SK-N-SH (cell line): ENCODE measurements around the gene FBXW10. TPM values are rescaled to one million over a fixed set of nuclear protein-coding genes. Genes with fewer than 3 reads are reported as not detected.
"Not testable (repeated sequence)": the region's sequence is repeated elsewhere in the genome, so short reads cannot be mapped to it uniquely, and the experiment has no call there.

Experiments used
- CTCF ChIA-PET: fragments of 300-600, 350-600 bp; formaldehyde crosslinking; extraction: SDS; loops from one replicate; lab custom pipeline; 2021; lab: Yijun Ruan, JAX
- POLR2A ChIA-PET: fragments of 350-600 bp; sonication (Branson Sonifier 250); formaldehyde crosslinking; extraction: SDS; loops from one replicate; lab custom pipeline; 2020; ENCODE audit warnings: antibody characterized with exemption, inconsistent platforms; lab: Yijun Ruan, JAX
- DNase-seq: peaks from one replicate; pipeline ENCODE4 v3.0.0; 2012
- H2AFZ ChIP-seq: fragments of 200-600 bp; sonication (generic); 2 replicates; pipeline ENCODE4 v1.8.1; 2016; ENCODE audit warnings: antibody characterized with exemption, mild to moderate bottlenecking, low read depth
- H3F3A ChIP-seq: fragments of 200-600 bp; sonication (generic); replicated peaks from 2 replicates; pipeline ENCODE3; 2016; ENCODE audit warnings: antibody characterized with exemption, mild to moderate bottlenecking; ENCODE audit not compliant: insufficient read depth
- H3K27ac ChIP-seq, 2 experiments: fragments of 200-500 bp in 1 of 2; fragments of 200-600 bp in 1 of 2; sonication (Bioruptor generic) in 1 of 2; sonication (generic), shearing (Covaris generic) in 1 of 2; 2 replicates each; pipeline versions ENCODE4 v1.5.1 to v1.6.1; 2014 to 2016; ENCODE audit warnings: low read depth in 2 of 2, inconsistent platforms in 1 of 2, low read length in 1 of 2, mild to moderate bottlenecking in 1 of 2, mixed read lengths in 1 of 2
- H3K27me3 ChIP-seq: fragments of 200-600 bp; sonication (generic), shearing (Covaris generic); 2 replicates; pipeline ENCODE4 v1.6.1; 2016; ENCODE audit warnings: mixed run types; ENCODE audit not compliant: insufficient read depth
- H3K36me3 ChIP-seq, 2 experiments: fragments of 200-500 bp in 1 of 2; fragments of 200-600 bp in 1 of 2; sonication (Bioruptor generic) in 1 of 2; sonication (generic) in 1 of 2; replicated peaks in 1 of 2; 2 replicates each; pipeline versions ENCODE3 to v1.5.1; 2014 to 2016; ENCODE audit warnings: low read length in 1 of 2, mild to moderate bottlenecking in 1 of 2; ENCODE audit not compliant: insufficient read depth in 2 of 2, control insufficient read depth in 1 of 2
- H3K4me1 ChIP-seq, 2 experiments: fragments of 200-500 bp in 1 of 2; fragments of 200-600 bp in 1 of 2; sonication (Bioruptor generic) in 1 of 2; sonication (generic), shearing (Covaris generic) in 1 of 2; 2 replicates each; pipeline versions ENCODE4 v1.5.1 to v1.6.1; 2014 to 2016; ENCODE audit warnings: low read depth in 1 of 2, low read length in 1 of 2, mixed run types in 1 of 2; ENCODE audit not compliant: insufficient read depth in 2 of 2, control insufficient read depth in 1 of 2
- H3K4me2 ChIP-seq: fragments of 200-600 bp; sonication (generic), shearing (Covaris generic); 2 replicates; pipeline ENCODE4 v1.6.1; 2017; ENCODE audit warnings: mixed run types
- H3K4me3 ChIP-seq, 2 experiments: fragments of 200-500 bp in 1 of 2; fragments of 200-600 bp in 1 of 2; sonication (Bioruptor generic) in 1 of 2; sonication (generic), shearing (Covaris generic) in 1 of 2; 2 replicates each; pipeline versions ENCODE4 v1.5.1 to v1.8.1; 2014 to 2016; ENCODE audit warnings: low read depth in 2 of 2, inconsistent platforms in 1 of 2, low read length in 1 of 2, mild to moderate bottlenecking in 1 of 2, mixed read lengths in 1 of 2, moderate library complexity in 1 of 2
- H3K79me2 ChIP-seq: fragments of 200-600 bp; sonication (generic); 2 replicates; pipeline ENCODE4 v1.8.1; 2017; ENCODE audit warnings: mild to moderate bottlenecking; ENCODE audit not compliant: insufficient read depth
- H3K9ac ChIP-seq: fragments of 200-600 bp; sonication (generic); 2 replicates; pipeline ENCODE4 v1.6.1; 2017; ENCODE audit warnings: mixed run types
- H3K9me2 ChIP-seq: fragments of 200-600 bp; sonication (generic); 2 replicates; pipeline ENCODE4 v1.6.1; 2017; ENCODE audit warnings: mixed run types
- H3K9me3 ChIP-seq: fragments of 200-600 bp; sonication (generic); 2 replicates; pipeline ENCODE4 v1.6.1; 2017; ENCODE audit warnings: mixed run types, mild to moderate bottlenecking, moderate library complexity
- H4K20me1 ChIP-seq: fragments of 200-600 bp; sonication (generic); 2 replicates; pipeline ENCODE4 v1.6.1; 2017; ENCODE audit warnings: mild to moderate bottlenecking, mixed run types; ENCODE audit not compliant: insufficient read depth
- WGBS: methylation state at CpG from one replicate; pipeline ENCODE4 v1.1.6; 2017; ENCODE audit warnings: low lambda C conversion rate; 5-methylcytosine and 5-hydroxymethylcytosine counted together
- polyA plus RNA-seq, 3 experiments: library from polyadenylated mRNA; depleted of rRNA; stranded (reverse); fragments of >200 nt; gene quantifications; 2 replicates each; pipeline ENCODE4 v1.2.3, GENCODE V29; 2012

The FBXW10 gene
- polyA plus RNA-seq, 1 of the 3 experiments (the other 2 are of a cell fraction), result 0.02 TPM

- H4K20me1 ChIP-seq, H3K79me2 ChIP-seq, H3F3A ChIP-seq, H3K4me3 ChIP-seq, H2AFZ ChIP-seq, CTCF ChIA-PET, H3K27ac ChIP-seq, H3K36me3 ChIP-seq, H3K4me1 ChIP-seq, POLR2A ChIA-PET, H3K9me3 ChIP-seq, H3K27me3 ChIP-seq, H3K9me2 ChIP-seq, H3K9ac ChIP-seq, H3K4me2 ChIP-seq, DNase-seq: not testable (repeated sequence)
- WGBS, result 82% methylated on average over 8 of the region's 8 CpGs
These were observed 13.7 kb downstream of the FBXW10 start for GRCh38 chr17:18757368-18758044.

DNA sequence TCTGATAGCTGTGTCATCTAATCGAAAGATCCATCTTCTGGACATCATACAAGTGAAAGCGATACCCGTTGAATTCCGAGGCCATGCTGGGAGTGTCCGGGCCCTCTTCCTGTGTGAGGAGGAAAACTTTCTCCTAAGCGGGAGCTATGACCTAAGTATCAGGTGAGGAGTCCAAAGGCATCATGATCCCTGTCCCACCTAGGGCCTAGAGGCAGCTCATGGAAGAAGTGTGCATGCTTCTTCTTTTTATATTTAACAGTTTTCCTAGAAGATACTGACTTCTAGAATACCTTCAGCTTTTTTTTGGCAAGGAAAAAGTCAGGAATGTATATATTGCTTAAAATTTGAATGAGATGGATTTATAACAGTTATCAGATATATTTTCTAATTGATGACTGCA is 14.5 kb downstream of the FBXW10 start:
- H3K36me3 ChIP-seq, H2AFZ ChIP-seq, H3K4me2 ChIP-seq, H3K79me2 ChIP-seq, DNase-seq, H3K9me2 ChIP-seq, POLR2A ChIA-PET, H3K4me1 ChIP-seq, H3K27me3 ChIP-seq, H3K9ac ChIP-seq, H3K4me3 ChIP-seq, H4K20me1 ChIP-seq, H3K27ac ChIP-seq, H3K9me3 ChIP-seq, H3F3A ChIP-seq, CTCF ChIA-PET: not testable (repeated sequence)
- no CpG with 5 or more reads among the region's 6 CpGs for WGBS

DNA sequence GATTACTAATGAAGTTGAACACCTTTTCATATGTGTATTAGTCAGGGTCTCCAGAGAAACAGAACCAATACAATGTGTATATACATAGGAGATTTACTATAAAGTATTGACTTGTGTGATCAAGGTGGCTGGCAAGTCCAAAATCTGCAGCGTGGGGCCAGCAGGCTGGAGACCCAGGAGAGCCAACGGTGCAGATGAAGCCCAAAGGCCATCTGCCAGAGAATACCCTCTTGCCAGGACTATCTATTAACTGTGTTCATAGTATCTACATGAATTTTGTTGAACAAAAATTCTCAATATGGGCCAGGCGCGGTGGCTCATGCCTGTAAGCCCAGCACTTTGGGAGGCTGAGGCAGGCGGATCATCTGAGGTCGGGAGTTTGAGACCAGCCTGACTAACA is 16.4 kb downstream of the FBXW10 start:
- H3K27me3 ChIP-seq, H2AFZ ChIP-seq, H3K4me3 ChIP-seq, CTCF ChIA-PET, H3K4me1 ChIP-seq, H3K36me3 ChIP-seq, H3K79me2 ChIP-seq, H3K9me2 ChIP-seq, H3K9me3 ChIP-seq, H3K9ac ChIP-seq, DNase-seq, H3K4me2 ChIP-seq, H4K20me1 ChIP-seq, POLR2A ChIA-PET, H3F3A ChIP-seq, H3K27ac ChIP-seq: not testable (repeated sequence)
- 81% methylated on average over 6 of the region's 6 CpGs for WGBS

DNA sequence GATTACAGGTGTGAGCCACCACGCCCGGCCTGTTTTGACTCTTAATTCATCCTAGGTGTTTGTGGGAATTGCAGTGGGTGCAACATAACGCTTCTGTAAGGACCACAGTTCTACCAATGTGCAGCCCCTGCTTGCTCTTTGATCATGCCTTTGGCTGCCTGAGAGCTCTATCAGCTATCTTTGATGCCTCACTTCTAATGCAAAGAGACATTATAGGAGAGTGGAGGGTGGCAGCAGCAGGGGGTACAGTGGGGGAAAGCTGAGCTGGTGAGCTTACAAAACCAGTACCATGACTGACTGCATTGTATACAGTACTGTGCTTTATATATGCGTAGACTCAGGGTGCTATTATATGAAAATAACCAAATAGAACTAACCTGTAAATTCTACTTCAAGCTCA is 26.7 kb downstream of the FBXW10 start:
- H3K4me3 ChIP-seq, H3K27ac ChIP-seq, H3K9me3 ChIP-seq, CTCF ChIA-PET, H3K27me3 ChIP-seq, H2AFZ ChIP-seq, H4K20me1 ChIP-seq, DNase-seq, H3K79me2 ChIP-seq, H3F3A ChIP-seq, H3K4me2 ChIP-seq, POLR2A ChIA-PET, H3K4me1 ChIP-seq, H3K9ac ChIP-seq, H3K9me2 ChIP-seq, H3K36me3 ChIP-seq: not testable (repeated sequence)
- 80% methylated on average over 3 of the region's 4 CpGs for WGBS

- H3K4me1 ChIP-seq, H3K79me2 ChIP-seq, CTCF ChIA-PET, H3K36me3 ChIP-seq, H2AFZ ChIP-seq, H3K9me2 ChIP-seq, H4K20me1 ChIP-seq, H3K9ac ChIP-seq, H3K4me3 ChIP-seq, H3K27ac ChIP-seq, H3K4me2 ChIP-seq, DNase-seq, H3K27me3 ChIP-seq, H3K9me3 ChIP-seq, POLR2A ChIA-PET, H3F3A ChIP-seq: not testable (repeated sequence)
- 77% methylated on average over 4 of the region's 4 CpGs for WGBS
These were observed 27.2 kb downstream of the FBXW10 start for GRCh38 chr17:18771066-18771465.
